ENCODE data around the gene PTPN13.

- TF ChIP-seq CTCF (IDR thresholded peaks at IDR 0.05) (no peak), POLR2A (IDR thresholded peaks at IDR 0.05) (no peak)
Measured at GRCh38 chr4:86834901-86835300, 240.8 kb downstream of the PTPN13 start.
